Measurements from ENCODE around the gene CAMK4.
A peak's percentile ranks its signal among the peaks of the same experiment; 100 is the strongest.

The CAMK4 gene

GRCh38 chr5:111236995-111237394 lies 12.8 kb downstream of the CAMK4 start:
- Mint-ChIP-seq H3K27me3 (ENCODE audit: low read depth) (no peaks in the 10 kb centered on the region), H3K27ac (no peak overlapping the region), H3K36me3 (ENCODE audit: low read depth) (no peaks in the 10 kb centered on the region), H3K4me3 (no peak overlapping the region), H3K4me1 (no peaks in the 10 kb centered on the region), H3K9me3 (no peaks in the 10 kb centered on the region)
- TF ChIP-seq CTCF (IDR thresholded peaks at IDR 0.05; ENCODE audit: unreplicated experiment in 3 of 3), result no peak

GRCh38 chr5:111237470-111237869 lies 13.3 kb downstream of the CAMK4 start:
- Mint-ChIP-seq H3K27me3 (ENCODE audit: low read depth) (peaks cover under 1% of the 10 kb centered on the region), H3K9me3 (no peaks in the 10 kb centered on the region), H3K4me3 (no peak overlapping the region), H3K36me3 (ENCODE audit: low read depth) (no peaks in the 10 kb centered on the region), H3K4me1 (no peaks in the 10 kb centered on the region), H3K27ac (peak overlapping the region in 1 of 3 experiments; percentile 8)
- no peak for TF ChIP-seq CTCF (IDR thresholded peaks at IDR 0.05; ENCODE audit: unreplicated experiment in 3 of 3)

DNA sequence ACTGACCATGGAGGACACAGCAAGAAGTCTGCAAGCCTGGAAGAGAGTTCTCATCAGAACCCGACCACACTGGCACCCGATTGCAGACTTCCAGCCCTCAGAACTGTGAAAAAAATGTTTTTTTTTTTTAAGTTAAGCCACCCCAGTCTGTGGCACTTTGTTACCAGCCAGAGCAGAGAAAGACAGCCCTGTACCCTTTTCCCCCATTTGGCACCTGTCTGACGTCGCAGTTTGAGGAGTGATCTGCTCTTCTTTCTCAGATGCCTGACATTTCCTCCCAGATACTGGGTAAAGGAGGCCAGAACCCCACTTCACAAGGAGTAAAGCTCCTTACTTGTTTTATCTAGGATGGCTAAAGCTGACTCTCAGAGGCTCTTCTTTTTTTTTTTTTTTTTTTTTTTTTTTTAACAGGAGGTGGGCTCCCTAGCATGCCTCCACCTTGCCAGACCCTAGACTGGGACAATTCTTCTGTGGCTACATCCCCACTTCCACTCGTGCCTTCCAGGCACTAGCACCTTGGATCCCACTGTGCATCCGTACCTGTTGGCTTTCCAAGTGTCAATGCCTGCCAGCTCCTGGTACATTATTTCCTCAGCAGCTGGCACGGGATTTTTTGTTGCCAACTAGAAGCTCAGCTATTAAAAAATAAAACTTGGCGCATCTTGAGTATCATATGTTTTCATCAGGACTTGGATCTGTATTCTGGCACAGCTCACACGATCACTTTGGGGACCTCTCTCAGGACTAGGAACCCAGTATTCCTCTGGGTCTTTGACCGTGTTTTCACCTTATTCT lies 14.4 kb downstream of the CAMK4 start:
- H3K4me3 Mint-ChIP-seq, result no peak overlapping the region
- TF ChIP-seq CTCF (IDR thresholded peaks at IDR 0.05; ENCODE audit: unreplicated experiment in 3 of 3), result no peak
- H3K9me3 Mint-ChIP-seq, result no peaks in the 10 kb centered on the region
- no peak overlapping the region for H3K27ac Mint-ChIP-seq
- H3K4me1 Mint-ChIP-seq, result no peaks in the 10 kb centered on the region
- H3K27me3 Mint-ChIP-seq (ENCODE audit: low read depth), result peaks cover 3% of the 10 kb centered on the region
- no peaks in the 10 kb centered on the region for H3K36me3 Mint-ChIP-seq (ENCODE audit: low read depth)

DNA sequence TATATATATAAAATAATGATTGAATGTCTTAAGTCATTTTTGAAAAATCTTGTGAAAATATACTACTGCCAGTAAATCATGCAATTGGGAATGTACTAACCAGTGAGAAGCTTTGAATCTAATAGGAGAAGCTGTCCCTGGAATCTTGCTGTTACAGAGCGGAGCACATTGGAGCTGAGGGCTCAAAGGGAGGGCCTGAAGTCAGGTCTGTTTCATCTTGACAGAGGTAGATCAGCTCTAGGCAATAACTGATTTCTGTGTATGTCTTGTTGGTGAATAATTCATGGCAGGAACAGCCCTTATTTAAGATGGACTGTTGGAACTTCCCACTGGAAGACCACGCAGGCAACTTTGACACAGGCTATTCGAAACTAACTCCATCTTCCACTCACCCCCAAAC lies 17.5 kb downstream of the CAMK4 start:
- peaks cover 3% of the 10 kb centered on the region for H3K27me3 Mint-ChIP-seq (ENCODE audit: low read depth)
- no peak overlapping the region for H3K4me3 Mint-ChIP-seq
- no peaks in the 10 kb centered on the region for H3K9me3 Mint-ChIP-seq
- H3K4me1 Mint-ChIP-seq, result no peaks in the 10 kb centered on the region
- H3K36me3 Mint-ChIP-seq (ENCODE audit: low read depth), result no peaks in the 10 kb centered on the region
- H3K27ac Mint-ChIP-seq, result no peak overlapping the region
- TF ChIP-seq CTCF (IDR thresholded peaks at IDR 0.05; ENCODE audit: unreplicated experiment in 3 of 3), result no peak

DNA sequence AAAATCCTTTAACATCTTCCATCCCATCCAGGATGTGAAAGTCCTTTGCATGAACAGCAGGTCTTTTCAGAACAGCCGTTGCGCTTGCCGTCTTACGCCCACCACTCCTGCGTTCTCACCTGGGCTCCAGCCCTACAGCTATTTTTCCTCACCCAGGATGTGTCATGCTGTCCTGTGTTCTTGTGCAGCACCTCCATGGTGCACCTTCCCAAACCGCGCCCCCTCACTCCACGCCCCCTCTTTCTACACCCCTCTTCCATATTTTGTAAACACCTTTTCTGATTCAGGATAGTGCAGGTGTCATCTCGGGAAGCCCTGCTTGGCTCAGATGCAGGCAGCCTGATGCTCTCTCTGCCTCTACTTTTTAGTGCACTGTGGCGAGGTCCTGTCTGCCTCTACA lies 18.4 kb downstream of the CAMK4 start:
- TF ChIP-seq CTCF (IDR thresholded peaks at IDR 0.05; ENCODE audit: unreplicated experiment in 3 of 3), result no peak
- no peaks in the 10 kb centered on the region for H3K4me1 Mint-ChIP-seq
- no peak overlapping the region for H3K4me3 Mint-ChIP-seq
- no peaks in the 10 kb centered on the region for H3K9me3 Mint-ChIP-seq
- H3K36me3 Mint-ChIP-seq (ENCODE audit: low read depth), result no peaks in the 10 kb centered on the region
- H3K27me3 Mint-ChIP-seq (ENCODE audit: low read depth), result peaks cover 3% of the 10 kb centered on the region
- no peak overlapping the region for H3K27ac Mint-ChIP-seq

DNA sequence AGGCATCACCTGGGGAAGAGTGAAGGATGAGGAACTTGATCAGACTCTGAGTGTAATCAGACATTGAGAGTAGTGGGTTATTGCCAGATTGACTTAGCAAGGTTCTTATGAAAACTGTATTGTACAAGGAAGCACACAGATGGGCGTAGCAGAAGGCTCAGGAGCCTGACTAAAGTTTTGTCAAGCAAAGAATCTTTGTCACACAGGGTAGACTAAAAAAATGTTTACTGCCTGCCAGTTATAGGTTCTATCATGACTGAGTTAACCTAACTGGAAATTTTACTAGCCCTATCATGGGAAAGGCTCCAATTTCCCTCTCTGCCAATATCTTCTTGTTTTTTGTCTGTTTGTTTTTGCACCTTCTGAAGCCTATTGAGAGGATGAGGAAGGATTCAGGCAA lies 19.1 kb downstream of the CAMK4 start:
- Mint-ChIP-seq H3K4me3 (no peak overlapping the region), H3K27ac (no peak overlapping the region), H3K36me3 (ENCODE audit: low read depth) (no peaks in the 10 kb centered on the region), H3K4me1 (no peaks in the 10 kb centered on the region), H3K9me3 (no peaks in the 10 kb centered on the region), H3K27me3 (ENCODE audit: low read depth) (peaks cover 3% of the 10 kb centered on the region)
- no peak for TF ChIP-seq CTCF (IDR thresholded peaks at IDR 0.05; ENCODE audit: unreplicated experiment in 3 of 3)
